Subcutaneous abdominal adipose tissue (tissue), 5 donors: ENCODE results near the gene DHCR7.
"Not testable (repeated sequence)": the region's sequence is repeated elsewhere in the genome, so short reads cannot be mapped to it uniquely, and the experiment has no call there.

ENCODE experiments used
- H3K27ac ChIP-seq: one replicate; pipeline ENCODE4 v1.7.0; 2013; ENCODE audit warnings: low read depth, mild to moderate bottlenecking, inconsistent platforms, low read length, moderate library complexity
- H3K27me3 ChIP-seq, 5 donors: one replicate each; pipeline ENCODE4 v1.7.0; 2013; ENCODE audit warnings: low read length in 5 of 5, inconsistent platforms in 1 of 5; ENCODE audit not compliant: control insufficient read depth in 5 of 5, insufficient read depth in 4 of 5
- H3K36me3 ChIP-seq, 5 donors: one replicate each; pipeline ENCODE4 v1.7.0; 2013; ENCODE audit warnings: low read length in 5 of 5; ENCODE audit not compliant: control insufficient read depth in 5 of 5, insufficient read depth in 5 of 5
- H3K4me1 ChIP-seq, 5 donors: one replicate each; pipeline ENCODE4 v1.7.0; 2013; ENCODE audit warnings: low read length in 5 of 5, mild to moderate bottlenecking in 3 of 5, moderate library complexity in 1 of 5; ENCODE audit not compliant: control insufficient read depth in 5 of 5, insufficient read depth in 5 of 5
- H3K4me3 ChIP-seq, 5 donors: one replicate each; pipeline ENCODE4 v1.7.0; 2013; ENCODE audit warnings: low read length in 5 of 5, low read depth in 1 of 5
- H3K9ac ChIP-seq, 5 donors: one replicate each; pipeline ENCODE4 v1.7.0; 2013; ENCODE audit warnings: low read length in 5 of 5, mild to moderate bottlenecking in 4 of 5, moderate library complexity in 3 of 5
- H3K9me3 ChIP-seq, 5 donors: one replicate each; pipeline ENCODE4 v1.7.0; 2013; ENCODE audit warnings: low read length in 5 of 5; ENCODE audit not compliant: control insufficient read depth in 5 of 5
- donor health status: healthy.
- donor health status: healthy.
- donor health status: healthy.
- donor health status: healthy.
- donor health status: healthy.

The DHCR7 gene

DNA sequence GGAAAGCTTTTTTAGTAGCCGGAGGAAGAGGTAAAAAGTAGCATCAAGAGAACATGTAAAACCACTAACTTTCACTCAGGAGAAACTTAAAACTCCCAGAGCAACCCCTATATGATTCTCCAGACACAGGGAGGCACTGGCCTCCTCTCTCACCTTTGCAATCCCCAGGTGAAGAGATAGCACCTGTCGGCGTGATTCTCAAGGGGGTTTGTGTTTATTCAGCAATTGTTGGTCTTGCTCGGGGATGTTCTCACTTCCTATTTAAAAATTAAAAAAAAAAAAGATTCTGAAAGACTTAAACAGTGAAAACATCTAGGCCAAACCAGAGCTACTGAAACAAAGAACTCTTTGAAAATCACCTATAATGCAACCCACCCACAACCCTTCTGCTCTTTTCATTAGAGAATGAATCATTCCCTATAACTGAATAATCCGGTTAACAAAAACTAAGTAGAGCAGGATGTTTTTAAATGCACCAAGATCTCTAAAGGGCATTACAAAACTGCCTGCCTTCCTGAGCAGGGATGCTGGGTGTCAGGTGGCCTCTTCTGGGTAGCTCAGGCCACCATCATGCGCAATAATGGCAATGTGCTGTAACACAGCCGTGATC, 24.9 kb downstream of the DHCR7 start:
- no peaks in the 10 kb centered on the region for H3K36me3 ChIP-seq
- peaks cover 0 to 2% (median under 1%) of the 10 kb centered on the region in 5 donors for H3K4me1 ChIP-seq
- peaks cover 0 to 4% (median 0%) of the 10 kb centered on the region in 5 donors for H3K27me3 ChIP-seq
- H3K27ac ChIP-seq, result no peak overlapping the region
- H3K9ac ChIP-seq, result no peak overlapping the region
- H3K4me3 ChIP-seq, result no peak overlapping the region
- H3K9me3 ChIP-seq, result peaks cover 0 to 8% (median 0%) of the 10 kb centered on the region in 5 donors

GRCh38 chr11:71422318-71422717, 25.9 kb downstream of the DHCR7 start:
- not testable (repeated sequence) for H3K36me3 ChIP-seq, H3K9ac ChIP-seq, H3K4me3 ChIP-seq, H3K27ac ChIP-seq, H3K9me3 ChIP-seq, H3K27me3 ChIP-seq, H3K4me1 ChIP-seq

GRCh38 chr11:71421392-71421950, 26.7 kb downstream of the DHCR7 start:
- Histone ChIP-seq H3K4me1 (peaks cover 0 to 2% (median 0%) of the 10 kb centered on the region in 5 donors), H3K9ac (no peak overlapping the region), H3K4me3 (no peak overlapping the region), H3K27me3 (peaks cover 0 to 4% (median 0%) of the 10 kb centered on the region in 5 donors), H3K36me3 (no peaks in the 10 kb centered on the region), H3K27ac (no peak overlapping the region), H3K9me3 (no peaks in the 10 kb centered on the region)

DNA sequence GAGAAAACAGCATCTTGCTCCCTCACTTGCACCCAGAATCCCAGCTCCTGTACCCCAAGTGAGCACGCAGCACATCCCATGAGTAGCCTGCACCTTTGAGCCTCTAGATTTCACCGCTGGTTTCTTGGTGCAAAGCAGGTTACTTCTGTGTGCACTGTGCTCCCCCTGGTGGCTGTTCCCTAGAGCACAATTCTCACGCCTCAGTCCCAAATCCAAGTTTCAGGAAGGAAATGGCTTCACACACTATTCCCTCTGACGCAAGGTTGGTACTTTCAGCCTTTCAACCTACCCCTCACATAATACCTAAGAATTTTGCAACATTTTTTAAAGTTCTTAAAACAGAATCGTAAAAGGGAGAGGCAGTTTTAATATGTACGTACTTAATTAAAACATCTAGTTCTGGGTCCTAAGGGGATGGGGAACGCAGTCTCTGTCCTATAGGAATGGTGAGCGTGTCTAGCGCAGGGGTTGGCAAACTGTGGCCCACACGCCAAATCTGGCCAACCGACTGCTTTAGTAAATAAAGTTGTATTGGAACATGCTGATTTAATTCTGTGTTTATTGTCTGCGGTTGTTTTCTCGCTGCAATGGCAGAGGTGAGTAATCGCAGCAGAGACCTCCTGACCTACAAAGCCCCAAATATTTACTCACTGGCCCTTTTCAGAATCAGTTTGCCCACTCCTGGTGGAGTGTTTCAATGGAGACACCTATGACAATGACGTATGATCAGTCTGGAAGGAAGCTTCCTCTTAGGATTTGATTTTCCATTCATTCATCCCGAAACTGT, 27.5 kb downstream of the DHCR7 start:
- no peak overlapping the region for H3K4me3 ChIP-seq
- no peak overlapping the region for H3K9ac ChIP-seq
- no peaks in the 10 kb centered on the region for H3K36me3 ChIP-seq
- peaks cover 0 to 6% (median 0%) of the 10 kb centered on the region in 5 donors for H3K27me3 ChIP-seq
- H3K9me3 ChIP-seq, result no peaks in the 10 kb centered on the region
- H3K4me1 ChIP-seq, result peaks cover 0 to 2% (median 0%) of the 10 kb centered on the region in 5 donors
- H3K27ac ChIP-seq, result no peak overlapping the region

DNA sequence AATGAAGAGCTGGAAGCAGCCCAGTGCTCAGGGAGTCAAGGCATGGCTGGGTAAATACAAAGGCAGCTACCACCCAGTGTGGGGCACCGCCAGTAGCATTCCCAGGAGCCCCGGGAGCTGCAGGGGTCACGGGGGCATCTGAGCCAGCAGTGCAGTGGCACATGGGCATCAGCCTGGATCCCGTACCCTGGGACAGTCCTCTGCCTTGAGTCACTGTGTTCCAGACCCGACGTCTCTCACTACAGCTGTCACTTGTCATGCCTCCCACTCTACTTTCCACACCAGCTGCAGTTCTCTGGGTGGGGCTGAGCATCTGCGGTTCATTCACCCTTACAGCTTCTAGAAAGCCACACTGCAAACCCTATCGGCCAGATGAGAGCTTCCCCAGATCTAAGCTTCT, 29.6 kb downstream of the DHCR7 start:
- H3K27ac ChIP-seq, result no peak overlapping the region
- H3K9ac ChIP-seq, result no peak overlapping the region
- no peaks in the 10 kb centered on the region for H3K9me3 ChIP-seq
- peaks cover 0 to 2% (median 0%) of the 10 kb centered on the region in 5 donors for H3K4me1 ChIP-seq
- H3K4me3 ChIP-seq, result no peak overlapping the region
- H3K27me3 ChIP-seq, result peaks cover 0 to 4% (median 0%) of the 10 kb centered on the region in 5 donors
- no peaks in the 10 kb centered on the region for H3K36me3 ChIP-seq

GRCh38 chr11:71414645-71415044, 33.5 kb downstream of the DHCR7 start:
- Histone ChIP-seq H3K9ac (no peak overlapping the region), H3K9me3 (no peaks in the 10 kb centered on the region), H3K4me1 (no peaks in the 10 kb centered on the region), H3K27ac (no peak overlapping the region), H3K36me3 (no peaks in the 10 kb centered on the region), H3K4me3 (no peak overlapping the region), H3K27me3 (peaks cover 0 to 2% (median 0%) of the 10 kb centered on the region in 5 donors)

- H3K36me3 ChIP-seq, result no peaks in the 10 kb centered on the region
- H3K27me3 ChIP-seq, result peaks cover 0 to 4% (median 0%) of the 10 kb centered on the region in 5 donors
- no peak overlapping the region for H3K4me3 ChIP-seq
- no peaks in the 10 kb centered on the region for H3K9me3 ChIP-seq
- no peaks in the 10 kb centered on the region for H3K4me1 ChIP-seq
- no peak overlapping the region for H3K27ac ChIP-seq
- no peak overlapping the region for H3K9ac ChIP-seq
These were observed 37.7 kb downstream of the DHCR7 start for GRCh38 chr11:71410363-71410966.

GRCh38 chr11:71408826-71409225, 39.4 kb downstream of the DHCR7 start:
- no peaks in the 10 kb centered on the region for H3K9me3 ChIP-seq
- no peak overlapping the region for H3K4me3 ChIP-seq
- no peak overlapping the region for H3K27ac ChIP-seq
- H3K36me3 ChIP-seq, result no peaks in the 10 kb centered on the region
- peaks cover 0 to 4% (median 0%) of the 10 kb centered on the region in 5 donors for H3K27me3 ChIP-seq
- no peak overlapping the region for H3K9ac ChIP-seq
- H3K4me1 ChIP-seq, result no peaks in the 10 kb centered on the region

GRCh38 chr11:71407356-71407755, 40.8 kb downstream of the DHCR7 start:
- H3K4me3 ChIP-seq, result no peak overlapping the region
- H3K4me1 ChIP-seq, result no peaks in the 10 kb centered on the region
- H3K27ac ChIP-seq, result no peak overlapping the region
- H3K9me3 ChIP-seq, result peaks cover 0 to 4% (median 0%) of the 10 kb centered on the region in 5 donors
- H3K36me3 ChIP-seq, result no peaks in the 10 kb centered on the region
- peaks cover 0 to 9% (median 0%) of the 10 kb centered on the region in 5 donors for H3K27me3 ChIP-seq
- H3K9ac ChIP-seq, result no peak overlapping the region

GRCh38 chr11:71406681-71407080, 41.5 kb downstream of the DHCR7 start:
- Histone ChIP-seq H3K4me3 (no peak overlapping the region), H3K36me3 (no peaks in the 10 kb centered on the region), H3K9me3 (peaks cover 0 to 4% (median 0%) of the 10 kb centered on the region in 5 donors), H3K4me1 (no peaks in the 10 kb centered on the region), H3K27me3 (peaks cover 0 to 9% (median 0%) of the 10 kb centered on the region in 5 donors), H3K27ac (no peak overlapping the region), H3K9ac (no peak overlapping the region)
